ENCODE data around the gene TRPM1.

The TRPM1 gene

DNA sequence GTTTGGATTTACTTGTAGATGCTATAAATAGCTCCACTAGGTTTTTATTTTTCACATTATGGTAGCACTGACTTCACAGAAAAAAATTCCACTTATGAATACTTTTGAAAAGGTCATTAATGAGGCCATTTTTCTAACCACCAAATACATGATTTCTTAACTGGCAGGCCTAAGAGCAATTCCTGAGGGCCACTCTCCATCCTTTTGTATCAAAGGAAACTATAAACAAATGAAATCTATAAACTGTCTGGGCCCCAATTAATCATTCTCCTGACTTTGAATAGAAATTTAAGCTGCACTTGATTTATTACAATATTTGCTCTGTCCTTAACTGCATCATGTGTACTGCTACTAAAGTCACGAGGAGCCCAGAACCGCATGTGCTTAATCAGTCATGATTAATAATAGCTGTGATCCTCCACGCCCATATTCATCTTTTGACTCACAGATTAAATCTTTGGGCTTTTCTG, 85.0 kb downstream of the TRPM1 start:
- no peak for DNase-seq (ENCODE audit: low spot score)

DNA sequence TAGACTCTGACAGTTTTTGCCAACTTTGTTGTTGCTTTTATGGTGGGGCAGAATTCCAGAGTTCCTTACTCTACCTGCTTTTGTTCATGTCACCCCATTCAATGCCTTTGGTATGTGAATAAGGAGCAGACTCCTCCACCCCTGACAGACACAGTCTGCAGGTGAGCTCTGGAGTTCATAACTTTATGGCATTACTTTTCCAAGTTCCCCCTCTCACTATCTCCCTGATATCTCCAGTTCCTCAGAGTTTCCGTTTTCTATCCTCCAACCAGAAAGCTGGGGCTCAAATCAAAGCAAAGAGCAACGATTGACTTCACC, 87.0 kb downstream of the TRPM1 start:
- no peak for DNase-seq (ENCODE audit: low spot score)

DNA sequence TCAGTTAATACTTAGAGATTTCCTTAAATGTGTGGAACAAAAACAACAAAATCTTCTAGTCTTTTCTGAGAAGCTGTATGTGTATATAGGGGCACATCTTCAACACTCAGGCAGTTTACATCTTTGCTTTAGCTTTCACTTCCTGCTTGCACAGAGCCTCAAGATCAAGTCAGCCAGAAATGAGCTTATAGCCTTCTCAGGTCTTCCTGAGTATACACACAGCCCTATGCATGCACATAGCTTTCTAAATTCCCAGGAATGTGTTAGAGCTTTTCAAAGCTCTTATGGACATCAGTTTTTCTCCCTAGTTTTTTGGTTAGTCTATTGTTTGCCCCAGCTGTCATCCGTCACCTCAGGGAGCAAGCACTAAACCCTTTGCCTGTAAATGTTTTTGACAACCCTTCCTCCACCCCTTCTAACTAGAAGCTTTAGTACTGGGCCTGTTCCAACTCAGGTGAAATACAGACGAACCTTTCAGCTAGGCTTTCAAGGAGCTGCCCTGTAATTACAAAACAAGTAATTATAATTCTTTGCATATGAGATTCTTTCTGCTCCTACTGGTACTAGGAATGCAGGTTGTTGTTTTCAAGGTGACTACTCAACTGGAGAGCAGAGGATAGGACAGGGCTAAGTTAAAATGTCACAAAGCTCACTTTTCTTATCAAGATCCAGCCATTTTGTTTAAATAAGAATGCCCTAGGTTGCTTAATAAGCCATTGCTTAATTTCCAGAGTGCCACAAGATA, 87.5 kb downstream of the TRPM1 start:
- DNase-seq (ENCODE audit: low spot score): no peak

DNA sequence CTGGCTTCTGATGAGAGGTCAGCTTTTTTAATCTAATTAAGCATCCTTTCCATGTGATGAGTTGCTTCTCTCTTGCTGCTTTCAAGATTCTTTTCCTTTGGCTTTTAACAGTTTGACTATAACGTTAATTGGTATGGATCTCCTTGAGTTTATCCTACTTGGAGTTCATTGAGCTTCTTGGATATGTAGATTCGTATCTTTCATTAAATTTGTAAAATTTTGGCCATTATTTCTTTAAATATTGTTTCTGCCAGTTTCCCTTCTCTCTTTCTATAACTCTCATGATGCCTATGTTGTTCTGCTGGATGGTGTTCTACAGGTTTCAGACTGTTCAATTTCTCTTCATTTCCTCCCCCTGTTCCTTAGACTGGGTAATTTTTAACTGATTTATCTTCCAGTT, 89.1 kb downstream of the TRPM1 start:
- no peak for DNase-seq (ENCODE audit: low spot score)

DNA sequence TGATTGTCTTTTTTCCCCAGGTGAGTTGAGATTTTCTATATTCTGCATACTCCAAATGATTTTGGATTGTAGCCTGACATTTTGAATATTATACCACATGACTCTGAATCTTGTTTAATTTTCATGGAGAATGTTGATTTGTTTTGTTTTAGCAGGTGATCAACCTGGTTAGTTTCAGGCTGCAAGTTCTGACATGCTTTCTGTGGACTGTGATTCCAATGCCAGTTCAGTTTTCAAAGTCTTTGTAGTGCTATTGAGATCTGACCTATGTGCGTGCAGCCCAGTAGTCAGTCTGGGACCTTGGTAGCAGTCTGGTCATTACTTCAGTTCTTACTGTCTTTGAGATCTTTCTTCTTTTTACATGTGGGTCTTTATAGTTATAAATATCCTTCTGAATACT, 91.5 kb downstream of the TRPM1 start:
- no peak for DNase-seq (ENCODE audit: low spot score)

DNA sequence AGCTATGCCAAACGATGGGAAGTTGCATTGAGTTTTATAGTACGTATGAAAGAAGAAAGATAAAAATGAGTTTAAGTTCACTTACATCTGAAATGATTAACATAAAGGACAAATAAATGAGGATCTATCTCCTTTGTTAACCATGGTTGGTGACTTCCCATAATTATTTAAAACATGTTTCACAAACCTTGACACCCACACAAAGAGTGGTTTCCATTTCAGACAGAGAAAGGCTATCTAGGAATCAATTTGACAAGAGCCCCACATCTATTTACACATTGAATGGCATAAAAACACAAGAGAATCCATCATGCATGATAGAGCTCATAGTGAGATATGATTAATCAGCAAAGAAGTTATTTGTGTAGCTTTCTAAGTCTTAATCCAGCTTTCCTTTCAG, 95.9 kb downstream of the TRPM1 start:
- no peak for DNase-seq (ENCODE audit: low spot score)

DNA sequence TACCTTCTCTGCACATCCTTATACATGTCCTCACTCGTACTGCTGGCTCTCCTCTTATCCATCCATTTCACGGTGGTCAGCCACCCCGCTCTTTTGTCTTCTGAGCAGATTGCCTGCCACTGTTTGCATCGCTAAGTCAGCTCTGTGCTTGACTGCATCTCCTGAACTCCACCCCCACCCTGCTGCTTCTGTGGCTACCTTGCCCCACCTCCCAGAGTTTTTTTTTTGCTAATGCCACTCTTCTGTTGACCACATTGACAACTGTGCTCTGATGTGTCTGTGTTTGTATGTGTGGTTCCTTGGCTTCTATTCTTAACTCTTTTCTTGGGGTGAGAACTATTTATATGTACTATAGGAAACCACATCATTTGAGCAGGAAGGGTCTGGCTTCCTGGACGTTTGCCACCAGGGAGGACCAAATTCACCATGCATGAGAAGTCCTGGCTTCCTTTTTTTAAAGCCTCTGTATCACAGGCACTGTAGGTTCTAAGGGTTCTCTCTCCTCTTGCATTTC, 97.2 kb downstream of the TRPM1 start:
- no peak for DNase-seq (ENCODE audit: low spot score)

DNA sequence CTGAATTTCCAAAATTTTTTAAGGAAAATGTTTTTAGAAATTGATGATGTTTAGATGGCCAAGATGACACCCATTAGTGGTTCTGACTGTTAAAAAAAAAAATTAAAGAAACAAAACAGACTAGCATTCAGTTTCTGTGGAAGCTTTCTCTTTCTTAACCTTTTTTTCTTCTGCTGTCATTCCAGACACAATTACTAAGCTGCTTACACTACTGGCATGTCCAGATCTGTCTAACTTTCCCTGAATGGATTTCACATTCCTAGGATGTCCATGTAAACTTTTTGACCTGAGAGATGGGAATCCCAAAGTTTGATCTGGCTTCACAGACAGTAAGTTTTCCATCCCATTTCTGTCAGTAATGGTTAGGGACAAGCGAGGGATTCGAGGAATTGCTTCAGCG, 99.8 kb downstream of the TRPM1 start:
- DNase-seq (ENCODE audit: low spot score): no peak

DNA sequence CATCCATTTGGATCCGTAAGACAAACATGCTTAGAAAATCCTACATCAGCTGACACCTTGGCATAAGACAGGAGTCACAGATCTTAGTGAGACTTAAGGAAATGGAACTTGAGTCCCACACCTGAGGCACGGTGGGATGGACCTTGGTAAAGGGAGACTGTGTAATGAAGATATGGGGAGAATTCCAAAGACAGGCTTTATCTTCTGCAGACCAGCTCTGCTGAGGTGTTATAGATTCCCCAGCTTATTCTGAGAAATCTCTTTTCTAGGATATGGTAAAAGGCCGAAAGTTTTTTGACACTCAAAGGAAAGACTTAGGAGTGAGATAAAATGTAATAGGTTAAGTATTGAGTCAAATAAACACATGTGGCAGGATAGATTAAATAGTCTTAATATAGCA, 101.8 kb downstream of the TRPM1 start:
- DNase-seq (ENCODE audit: low spot score): no peak

DNA sequence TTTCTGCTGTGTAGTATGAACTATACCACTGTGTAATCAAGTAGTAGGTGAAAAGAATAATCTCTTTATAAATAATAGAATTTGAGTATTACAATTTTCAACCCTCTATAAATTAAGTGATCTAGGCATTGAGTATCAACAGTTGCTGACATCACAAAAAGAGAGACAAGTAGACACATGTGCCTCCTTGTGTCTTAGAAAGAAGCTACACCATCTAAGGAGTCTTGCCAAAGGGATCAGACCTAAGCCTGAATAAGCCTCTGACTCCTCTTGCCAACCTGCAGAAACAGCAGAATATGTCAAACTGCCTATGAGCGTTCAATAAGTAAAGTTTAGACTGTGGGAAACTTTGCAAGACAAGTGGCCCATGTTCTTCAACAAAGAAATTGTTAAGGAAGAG, 104.3 kb downstream of the TRPM1 start:
- peak; percentile 25 for DNase-seq (ENCODE audit: low spot score)

DNA sequence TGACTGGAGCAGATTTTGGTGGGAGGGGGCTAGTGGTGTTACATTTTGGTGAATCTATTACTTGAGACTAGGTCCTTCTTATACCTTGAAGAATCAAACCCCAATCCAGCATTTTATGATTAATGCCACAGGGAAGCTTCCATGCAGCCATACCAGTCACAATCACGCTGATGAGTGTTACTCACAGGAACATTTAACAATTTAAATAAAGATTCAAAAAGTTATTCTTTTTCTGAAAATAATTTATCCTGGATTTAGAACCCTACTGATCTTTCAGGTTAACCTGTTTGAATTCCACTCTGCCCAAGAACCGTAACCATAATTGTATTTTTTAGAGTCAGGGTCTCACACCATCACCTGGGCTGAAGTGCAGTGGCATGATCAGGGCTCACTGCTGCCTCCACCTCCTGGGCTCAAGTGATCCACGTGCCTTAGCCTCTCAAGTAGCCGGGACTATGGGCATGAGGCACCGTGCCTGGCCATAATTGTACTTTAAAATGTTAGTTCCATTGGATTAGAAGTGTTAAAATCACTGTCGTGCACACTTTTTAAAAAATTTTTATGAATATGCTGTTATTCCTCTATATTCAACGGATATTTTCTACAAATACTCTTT, 109.2 kb downstream of the TRPM1 start:
- no peak for DNase-seq (ENCODE audit: low spot score)

DNA sequence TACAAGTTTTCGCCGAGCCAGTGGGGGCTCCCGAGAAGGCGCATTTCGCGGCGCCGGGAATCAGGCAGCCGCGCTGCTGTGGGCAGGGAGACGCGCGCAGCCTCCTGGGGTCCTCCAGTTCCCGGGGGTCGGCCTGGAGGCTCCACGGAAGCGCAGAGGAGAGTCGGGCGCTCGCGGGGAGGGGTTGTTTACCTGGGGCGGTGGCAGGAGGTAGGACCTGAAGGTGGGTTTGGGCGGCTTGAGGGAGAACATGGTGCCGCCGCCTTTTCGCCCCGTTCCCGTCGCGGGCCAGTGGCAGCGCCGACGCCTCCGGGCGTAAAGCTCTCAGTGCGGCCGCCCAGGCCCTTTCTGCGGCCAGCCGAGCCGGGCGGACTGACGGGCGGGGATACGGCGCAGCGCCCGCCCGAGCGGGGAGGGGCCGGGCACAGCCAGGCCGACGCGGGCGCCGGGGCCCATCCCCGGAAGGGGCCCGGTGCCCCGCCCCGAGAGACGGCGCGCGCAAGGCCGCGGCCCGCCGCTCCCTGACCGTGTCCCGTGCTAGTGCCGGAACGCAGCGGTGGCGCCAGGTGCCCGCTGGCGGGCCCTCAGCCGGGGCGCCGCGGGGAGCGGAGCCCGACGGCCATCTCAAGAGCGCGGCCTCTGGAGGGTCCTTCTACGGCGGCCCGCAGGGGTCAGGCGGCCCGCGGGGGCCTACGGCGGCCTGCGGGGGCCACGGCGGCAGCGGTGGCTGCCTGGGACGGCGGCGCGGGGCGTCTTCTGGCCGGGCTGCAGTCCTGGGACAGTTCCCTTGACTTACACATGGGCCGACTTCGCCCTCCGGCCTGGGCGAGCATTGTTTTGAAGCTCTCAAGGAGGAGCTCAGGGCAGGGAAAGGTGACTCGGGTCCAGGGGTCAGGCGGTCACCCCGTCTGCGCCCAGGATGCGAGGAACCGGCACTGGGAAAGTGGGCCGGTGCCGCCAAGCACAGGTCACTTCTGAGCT, 110.0 kb downstream of the TRPM1 start, which contains the start of gene MTMR10:
TSS of gene MTMR10 (minus strand) at position 374 of the 981 bp plus-strand sequence. CDS start at position 252, 122 bp downstream.
- peak; percentile 82 for DNase-seq (ENCODE audit: low spot score)

DNA sequence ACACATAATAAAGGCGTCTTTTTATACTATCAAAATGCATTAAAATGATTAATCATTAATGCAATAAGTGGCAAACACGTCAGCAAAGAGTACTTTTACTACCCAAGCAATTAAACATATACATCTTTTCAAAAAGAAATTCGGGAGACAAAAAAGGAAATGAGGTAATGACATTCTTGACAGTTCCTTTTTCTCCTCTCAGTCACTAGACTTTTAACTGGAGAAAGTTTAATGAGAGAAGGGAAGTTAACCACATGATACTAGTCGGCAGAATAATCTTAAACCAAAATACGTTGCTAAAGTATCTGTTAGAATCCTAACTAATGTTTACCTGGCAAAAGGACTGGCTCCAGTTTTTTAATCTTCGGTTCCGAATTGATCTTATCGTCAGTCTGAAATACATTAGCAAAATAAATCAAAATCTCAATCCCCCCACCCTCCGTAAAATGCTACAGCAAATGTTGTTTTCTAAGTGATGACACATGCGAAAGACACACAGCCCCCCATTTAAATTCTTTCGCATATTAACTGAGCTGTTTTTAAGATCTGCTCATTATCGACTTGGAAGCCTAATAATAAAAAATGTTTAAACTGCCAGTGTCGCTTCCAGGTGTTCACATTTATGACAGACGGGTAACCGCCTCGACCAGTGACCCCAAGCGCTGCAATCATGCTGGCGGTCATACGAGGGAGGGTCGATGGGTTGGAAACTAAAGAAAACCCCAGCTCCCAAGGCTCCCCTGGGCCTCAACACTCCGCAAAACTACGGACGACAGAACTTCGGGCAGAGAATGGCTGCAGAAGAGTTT, 110.9 kb downstream of the TRPM1 start:
- peak; percentile 17 for DNase-seq (ENCODE audit: low spot score)

DNA sequence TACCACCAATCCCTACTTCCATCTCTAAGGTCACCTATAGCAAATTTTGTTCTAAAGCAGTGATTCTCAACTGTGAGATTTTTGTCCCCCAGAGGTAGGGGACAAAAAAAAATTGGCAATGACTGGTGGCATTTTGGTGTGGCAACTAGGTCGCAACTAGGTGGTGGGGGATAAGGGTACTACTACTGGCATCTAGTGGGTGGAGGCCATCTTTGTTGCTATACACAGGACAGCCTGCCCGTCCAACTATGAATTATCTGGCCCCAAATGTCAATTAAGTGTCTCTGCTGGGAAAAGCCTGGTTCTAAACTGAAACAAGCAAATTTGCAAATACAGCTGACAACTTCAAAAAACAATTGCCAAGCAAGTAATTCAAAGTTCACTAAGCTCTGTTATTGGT, 111.5 kb downstream of the TRPM1 start:
- peak; percentile 27 for DNase-seq (ENCODE audit: low spot score)

DNA sequence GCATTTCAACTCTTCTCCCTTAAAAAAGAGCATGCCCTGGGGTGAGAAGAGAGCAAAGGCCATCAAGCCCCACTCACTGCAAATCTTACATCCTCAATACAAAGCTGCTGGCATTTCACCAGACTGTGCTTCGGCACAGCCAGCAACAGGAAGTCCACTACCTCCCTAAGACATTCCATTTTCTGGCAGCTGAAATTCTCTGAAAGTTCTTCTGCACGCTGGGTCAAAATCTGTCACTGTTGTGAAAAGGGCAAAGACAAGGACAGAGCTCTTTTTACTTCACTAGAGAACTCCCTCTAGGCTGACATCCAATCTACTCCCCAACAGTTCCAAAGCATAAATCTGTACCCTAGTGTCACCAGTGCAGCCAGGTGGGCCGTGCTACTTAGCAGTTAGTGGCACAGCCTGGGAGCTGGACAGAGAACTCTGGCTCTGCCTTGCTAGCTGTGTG, 116.4 kb downstream of the TRPM1 start:
- no peak for DNase-seq (ENCODE audit: low spot score)

DNA sequence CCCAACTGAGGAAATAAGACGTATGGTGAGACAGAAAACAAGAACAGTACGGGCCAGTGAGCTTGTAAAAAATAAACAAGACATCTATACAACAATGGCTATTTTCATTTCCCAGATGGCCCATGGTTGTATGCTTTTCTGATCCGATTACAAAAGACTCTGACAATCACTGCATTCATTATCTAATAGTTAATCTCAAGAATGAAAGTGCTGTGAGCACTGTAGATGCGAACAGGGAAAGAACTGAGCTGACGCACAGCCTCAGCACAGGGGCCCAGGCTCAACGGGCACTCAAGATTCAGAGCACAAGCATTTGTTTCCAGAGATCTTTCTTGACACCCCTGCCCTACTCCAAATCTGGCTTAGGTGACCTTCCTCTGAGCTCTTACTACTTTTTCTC, 117.0 kb downstream of the TRPM1 start:
- no peak for DNase-seq (ENCODE audit: low spot score)

DNA sequence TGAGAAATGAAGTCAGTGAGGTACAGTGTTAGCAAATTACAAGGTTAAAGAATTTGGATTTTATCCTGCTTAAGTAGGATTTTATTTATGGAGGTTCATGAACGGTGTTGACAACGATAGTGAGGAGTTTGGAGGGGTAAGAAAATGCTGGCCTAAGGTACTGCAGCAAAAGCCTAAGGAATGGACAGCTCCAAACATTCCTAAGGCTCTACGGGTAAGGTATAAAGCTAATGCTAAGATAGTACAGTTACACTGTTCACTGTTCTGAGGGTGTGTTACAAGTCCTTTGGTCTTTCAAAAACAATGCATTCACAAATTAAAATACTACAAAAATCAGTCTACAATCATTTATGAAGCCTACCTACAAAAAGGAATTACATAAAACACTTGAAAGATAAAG, 117.4 kb downstream of the TRPM1 start:
- no peak for DNase-seq (ENCODE audit: low spot score)

DNA sequence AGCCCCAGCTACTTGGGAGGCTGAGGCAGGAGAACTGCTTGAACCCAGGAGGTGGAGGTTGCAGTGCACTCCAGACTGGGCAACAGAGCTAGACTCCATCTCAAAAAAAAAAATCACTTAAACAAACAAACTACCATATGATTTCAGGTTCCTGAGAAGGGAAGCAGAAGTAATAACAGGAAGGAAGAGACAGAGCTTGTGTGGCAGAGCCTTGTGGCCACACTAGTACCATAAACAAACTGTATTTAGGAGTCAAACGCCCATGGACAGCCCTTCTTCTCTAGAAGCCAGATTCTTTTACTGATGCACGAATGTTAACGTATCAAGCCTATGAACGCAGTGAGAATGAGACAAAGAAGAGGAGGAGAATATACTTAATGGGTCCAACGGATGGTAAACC, 122.1 kb downstream of the TRPM1 start:
- DNase-seq (ENCODE audit: low spot score): no peak

DNA sequence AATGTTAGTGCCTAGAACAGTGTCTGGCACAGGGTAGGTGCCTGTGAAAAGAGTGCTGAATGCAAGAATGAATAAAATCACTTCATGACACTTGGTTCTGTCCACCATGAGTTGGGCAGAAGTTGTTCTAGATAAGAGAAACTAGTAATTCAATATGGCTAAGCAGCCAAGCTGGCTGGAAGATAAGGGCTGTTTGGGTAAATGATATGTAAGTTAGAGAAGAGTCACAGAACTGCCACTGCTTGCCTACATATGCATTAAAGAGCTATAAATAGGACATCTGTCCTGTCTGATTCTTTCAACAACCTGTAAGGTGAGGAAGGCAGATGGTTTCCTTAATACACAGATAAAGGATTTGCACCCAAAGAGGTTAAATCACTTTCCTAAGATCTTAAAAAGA, 123.2 kb downstream of the TRPM1 start:
- DNase-seq (ENCODE audit: low spot score): peak; percentile 84

DNA sequence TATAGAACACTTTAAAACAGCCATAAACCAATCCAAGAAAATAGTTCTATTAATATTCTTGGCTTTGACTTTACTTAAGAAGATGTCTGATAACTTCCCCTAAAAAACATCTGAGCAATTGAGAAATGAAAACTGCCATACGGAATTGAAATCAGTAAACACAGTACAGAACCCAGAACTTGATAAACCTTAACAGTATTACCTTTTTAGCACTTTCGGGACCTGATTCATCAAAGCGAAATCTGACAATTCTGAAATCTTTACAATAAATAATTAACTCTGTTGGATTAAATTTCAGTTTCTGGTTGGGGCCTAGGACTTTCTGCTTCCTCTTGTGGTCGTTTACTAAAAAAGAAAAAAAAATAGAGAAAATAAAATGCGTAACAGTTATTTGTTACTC, 127.4 kb downstream of the TRPM1 start:
- DNase-seq (ENCODE audit: low spot score): no peak

DNA sequence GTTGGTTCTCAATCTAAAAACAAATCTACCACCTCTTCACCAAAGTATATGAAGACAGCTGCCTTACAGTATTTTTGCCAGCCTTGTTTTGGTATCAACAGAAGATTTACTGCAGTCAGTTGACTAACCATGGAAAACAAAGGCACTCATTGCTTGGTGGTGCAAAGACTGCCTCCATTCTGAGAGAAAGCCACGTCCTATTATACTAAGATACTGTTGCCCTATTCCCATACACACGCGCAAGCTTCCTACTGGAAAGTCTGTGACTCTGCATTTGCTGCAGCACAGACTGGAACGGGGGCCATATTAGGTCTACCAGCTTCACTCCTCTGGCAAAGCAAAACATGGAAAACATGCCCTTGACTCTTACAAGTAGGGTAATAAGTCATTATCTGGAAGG, 128.1 kb downstream of the TRPM1 start:
- DNase-seq (ENCODE audit: low spot score): no peak

DNA sequence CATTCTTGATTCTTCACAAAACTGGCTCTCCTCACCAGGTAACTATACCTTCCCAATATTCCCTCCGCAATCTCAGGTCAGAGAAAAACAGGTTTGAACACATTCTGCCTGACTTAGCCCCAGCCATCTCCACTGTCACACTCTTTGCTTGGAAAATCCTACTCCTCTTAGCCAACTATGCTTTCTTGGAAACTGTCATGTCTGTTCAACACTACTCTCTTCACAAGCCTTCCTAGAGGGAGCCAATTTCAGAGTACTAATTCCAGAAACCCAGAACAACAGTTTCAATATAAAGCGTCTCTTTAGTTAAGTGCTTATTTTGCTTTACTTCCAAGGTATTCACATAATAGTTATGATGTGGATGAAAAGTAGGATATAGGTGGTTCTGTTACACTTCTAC, 131.8 kb downstream of the TRPM1 start:
- DNase-seq (ENCODE audit: low spot score): no peak
